KBM-7 (cell line): ENCODE data around the gene ARPP21.

Experiments used
- DNase-seq: peaks from one replicate; pipeline ENCODE4 v3.0.0-alpha.2; 2015
- in situ Hi-C: fragments of 300-500 bp; cut with MboI; formaldehyde crosslinking; loops from 2 replicates; pipeline ENCODE4 v1.14.3; 2020; ENCODE audit warnings: low sequenced_read_pairs, low pct_unique_long_range_greater_than_20kb, mixed read lengths

Gene ARPP21

DNA sequence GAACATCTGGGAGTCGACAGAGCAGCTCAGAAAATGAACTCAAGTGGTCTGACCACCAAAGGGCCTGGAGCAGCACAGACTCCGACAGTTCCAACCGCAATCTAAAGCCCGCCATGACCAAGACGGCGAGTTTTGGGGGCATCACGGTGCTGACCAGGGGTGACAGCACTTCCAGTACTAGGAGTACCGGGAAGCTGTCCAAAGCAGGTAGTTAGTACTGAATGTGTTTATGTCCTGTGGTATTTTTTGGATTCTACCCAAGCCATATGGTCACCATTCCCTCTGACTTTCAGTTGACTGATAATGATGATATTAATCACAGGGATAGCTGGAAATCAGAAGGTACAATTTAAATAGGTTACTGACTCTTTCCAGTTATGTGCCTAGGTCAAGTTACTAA lies 82.3 kb downstream of the ARPP21 start:
- in situ Hi-C loops: no loop called here
- no peak for DNase-seq

- in situ Hi-C loops: no loop called here
- DNase-seq: no peak
These were observed 83.6 kb downstream of the ARPP21 start for GRCh38 chr3:35722902-35723301.

- DNase-seq: no peak
- in situ Hi-C loops: no loop called here
These were observed 84.3 kb downstream of the ARPP21 start for GRCh38 chr3:35723480-35724097.

- in situ Hi-C loops: no loop called here
- no peak for DNase-seq
These were observed 84.8 kb downstream of the ARPP21 start for GRCh38 chr3:35724106-35724505.

DNA sequence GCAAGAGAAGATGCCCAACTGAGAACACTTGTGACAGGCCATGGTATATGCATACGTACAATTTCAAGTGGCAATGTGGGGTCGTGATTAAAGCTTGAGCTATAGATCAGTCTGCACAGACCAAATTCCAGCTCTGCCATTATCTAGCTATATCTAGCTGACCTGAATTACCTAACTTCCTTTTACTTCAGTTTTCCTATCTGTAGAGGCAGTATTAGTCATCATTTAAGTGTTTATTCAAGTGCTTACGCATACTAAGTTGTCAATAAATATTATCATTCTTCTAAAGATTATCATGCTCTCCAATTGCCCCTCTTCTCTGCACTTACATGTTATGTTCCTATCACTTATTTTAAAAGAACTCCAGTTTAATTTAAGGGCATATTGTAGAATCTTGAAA lies 87.9 kb downstream of the ARPP21 start:
- DNase-seq: no peak
- in situ Hi-C loops: no loop called here

- in situ Hi-C loops: no loop called here
- no peak for DNase-seq
These were observed 94.0 kb downstream of the ARPP21 start for GRCh38 chr3:35733341-35733740.

DNA sequence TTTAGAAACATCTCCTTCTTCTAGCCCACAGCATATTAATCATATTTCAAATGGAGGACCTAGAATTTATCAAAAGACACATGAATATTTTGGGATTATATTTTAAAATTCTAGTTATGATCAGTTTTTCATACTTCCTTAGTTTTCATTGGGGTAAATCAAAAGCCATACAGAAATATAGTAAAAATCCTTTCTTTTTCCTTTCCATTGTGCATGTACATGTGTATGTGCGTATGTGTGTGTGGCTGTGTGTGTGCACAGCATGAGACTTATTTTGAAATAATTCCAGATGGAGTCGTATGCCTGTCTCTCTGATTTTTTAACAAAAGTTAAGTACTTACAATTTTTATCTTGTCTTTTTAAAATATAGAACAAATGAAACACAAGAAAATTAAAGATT lies 94.5 kb downstream of the ARPP21 start:
- DNase-seq: no peak
- in situ Hi-C loops: no loop called here

DNA sequence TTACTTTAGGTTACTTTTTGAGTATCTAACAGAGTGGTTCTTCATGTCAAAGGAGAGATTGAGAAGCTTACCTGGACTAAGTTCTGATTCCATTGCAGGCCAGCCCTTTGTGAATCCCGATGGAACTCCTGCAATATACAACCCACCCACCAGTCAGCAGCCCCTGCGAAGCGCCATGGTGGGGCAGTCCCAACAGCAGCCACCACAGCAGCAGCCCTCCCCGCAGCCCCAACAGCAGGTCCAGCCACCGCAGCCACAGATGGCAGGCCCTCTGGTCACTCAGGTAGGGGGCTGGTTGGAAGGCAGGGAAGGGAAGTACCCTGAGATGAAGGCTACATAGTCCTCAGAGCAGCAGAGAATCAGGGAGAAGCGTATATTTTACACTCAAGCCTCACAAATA lies 97.8 kb downstream of the ARPP21 start:
- in situ Hi-C loops: no loop called here
- no peak for DNase-seq

DNA sequence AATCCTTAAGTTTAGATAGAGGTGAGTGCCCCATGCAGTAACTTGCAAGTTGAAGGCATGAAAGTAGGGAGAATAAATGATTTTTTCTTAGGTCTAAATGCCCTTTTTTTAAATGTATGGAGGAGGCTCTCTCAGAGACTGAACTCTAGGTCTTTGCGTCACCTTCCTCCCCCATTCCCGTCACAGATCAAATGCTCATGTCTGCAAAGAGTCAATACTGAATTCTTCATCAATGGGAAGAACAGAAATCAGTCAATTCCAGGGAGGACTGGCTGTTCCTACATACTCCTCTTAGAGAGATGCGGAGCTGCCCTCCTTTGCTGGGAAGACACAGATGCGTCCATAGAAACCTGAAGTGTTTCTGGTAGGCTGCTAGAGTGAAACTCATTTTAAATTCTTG lies 98.2 kb downstream of the ARPP21 start:
- in situ Hi-C loops: no loop called here

GRCh38 chr3:35737934-35738706 lies 98.8 kb downstream of the ARPP21 start:
- DNase-seq: no peak
- in situ Hi-C loops: no loop called here

More for the DNA sequence above, 98.2 kb downstream of the ARPP21 start:
- DNase-seq: no peak

DNA sequence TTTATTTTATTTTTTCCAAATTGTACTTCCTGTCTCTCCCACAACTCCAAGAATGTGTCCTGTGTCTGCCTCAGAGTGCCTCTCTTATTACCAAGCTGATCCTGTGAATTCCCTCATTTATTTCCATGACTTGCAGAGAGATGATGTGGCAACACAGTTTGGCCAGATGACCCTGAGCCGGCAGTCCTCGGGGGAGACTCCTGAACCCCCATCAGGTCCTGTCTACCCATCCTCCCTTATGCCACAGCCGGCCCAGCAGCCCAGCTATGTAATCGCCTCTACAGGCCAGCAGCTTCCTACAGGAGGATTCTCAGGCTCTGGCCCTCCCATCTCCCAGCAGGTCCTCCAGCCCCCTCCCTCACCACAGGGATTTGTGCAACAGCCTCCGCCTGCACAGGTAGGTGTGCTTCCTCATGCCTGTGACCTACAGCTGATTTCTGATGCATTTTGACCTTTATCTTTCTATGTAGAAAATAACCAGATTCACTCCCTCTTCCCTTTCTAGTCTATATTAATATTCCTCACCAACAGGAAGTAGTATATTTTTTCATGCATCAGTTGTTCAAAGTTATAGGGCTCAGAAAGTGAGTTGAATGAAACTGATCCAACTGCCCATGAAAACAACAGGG lies 100.0 kb downstream of the ARPP21 start:
- no peak for DNase-seq
- in situ Hi-C loops: no loop called here

GRCh38 chr3:35739964-35740527 lies 100.7 kb downstream of the ARPP21 start:
- no peak for DNase-seq
- in situ Hi-C loops: no loop called here

DNA sequence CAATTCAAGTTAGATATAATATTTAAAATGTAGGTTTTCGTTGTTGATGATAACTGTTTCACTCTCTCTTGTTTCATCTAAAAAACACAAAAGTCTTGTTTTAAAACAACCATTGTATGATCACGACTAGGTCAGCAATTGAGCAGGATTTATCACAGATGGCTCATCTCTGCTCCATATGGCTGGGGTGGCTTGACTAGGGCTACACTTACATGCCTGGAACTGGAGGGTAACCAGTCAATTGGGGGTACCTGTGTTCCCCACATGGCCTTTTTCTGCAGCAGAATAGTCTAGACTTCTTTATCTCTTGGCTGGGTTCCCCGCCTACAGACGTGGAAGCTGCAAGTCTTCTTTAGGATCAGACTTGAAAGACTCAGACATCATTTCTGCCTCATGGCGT lies 103.9 kb downstream of the ARPP21 start:
- in situ Hi-C loops: no loop called here

DNA sequence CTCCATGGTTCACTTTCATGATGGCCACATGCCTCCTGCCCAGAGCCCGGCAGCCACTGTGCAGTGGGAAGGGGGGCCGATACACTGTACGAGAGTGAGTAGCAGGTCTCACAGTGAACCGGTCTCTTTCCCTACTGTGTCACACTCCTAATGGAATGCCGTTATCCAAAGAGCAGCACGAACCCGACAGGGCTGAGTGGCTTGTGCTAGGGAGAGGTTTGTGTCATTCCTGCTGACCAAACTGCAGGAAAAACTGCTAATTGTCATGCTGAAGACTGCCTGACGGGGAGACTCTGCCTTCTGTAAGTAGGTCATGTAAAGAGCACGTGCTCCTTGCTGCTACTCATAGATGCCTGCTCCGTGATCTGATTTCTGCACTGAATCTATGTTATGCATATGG lies 105.1 kb downstream of the ARPP21 start:
- no peak for DNase-seq
- in situ Hi-C loops: no loop called here

More for the DNA sequence above, 103.9 kb downstream of the ARPP21 start:
- no peak for DNase-seq

DNA sequence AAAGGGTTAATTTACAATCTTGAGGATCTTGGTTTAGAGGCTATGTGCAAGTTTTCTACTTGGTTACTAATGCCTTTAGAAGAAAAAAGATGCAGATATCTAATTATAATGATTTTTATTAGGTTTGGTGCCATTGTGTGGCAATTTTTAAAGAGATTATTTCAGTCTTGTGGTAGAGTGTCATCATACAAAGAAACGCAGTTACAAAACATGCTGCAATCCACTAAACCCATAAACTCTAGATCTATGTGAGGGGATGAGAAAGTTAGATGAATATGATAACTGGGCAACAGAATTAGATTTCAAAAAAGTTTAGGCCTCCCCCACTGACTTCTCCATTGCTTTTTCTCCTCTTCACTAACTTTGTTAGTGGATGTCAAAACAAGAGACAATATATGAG lies 106.0 kb downstream of the ARPP21 start:
- DNase-seq: no peak
- in situ Hi-C loops: no loop called here

DNA sequence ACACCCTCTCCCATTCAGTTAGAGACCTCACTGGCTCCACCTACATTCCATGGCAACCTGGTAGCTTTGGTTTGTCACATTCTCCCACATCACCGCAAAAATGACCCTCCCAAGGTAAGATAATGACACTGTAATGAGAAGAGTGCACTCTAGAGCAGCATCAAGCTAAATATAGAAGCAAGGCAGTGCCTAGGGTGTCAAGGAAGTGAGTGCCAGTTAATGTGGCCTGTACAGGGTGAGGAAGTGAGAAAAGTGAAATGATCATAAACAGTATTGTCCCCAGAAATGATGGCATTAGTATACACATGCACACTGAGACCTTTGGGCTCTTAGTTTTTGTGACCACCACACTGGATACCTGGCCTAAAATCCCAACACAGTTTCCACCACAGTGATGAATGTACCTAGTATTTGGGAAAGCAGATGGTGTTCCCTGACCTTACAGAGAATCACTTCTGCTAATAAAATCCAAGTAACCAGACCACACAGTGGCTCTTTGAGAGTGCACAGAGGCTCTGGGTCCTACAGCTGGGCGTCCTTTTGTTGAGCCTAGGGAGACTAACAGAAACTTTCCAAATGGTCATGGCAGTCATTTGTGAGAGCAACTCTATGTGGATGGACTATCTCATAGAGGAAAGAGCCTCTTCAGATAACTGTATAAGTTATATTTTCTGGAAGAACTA lies 106.6 kb downstream of the ARPP21 start:
- in situ Hi-C loops: no loop called here
- DNase-seq: no peak

GRCh38 chr3:35746492-35746891 lies 107.2 kb downstream of the ARPP21 start:
- in situ Hi-C loops: no loop called here
- DNase-seq: no peak

GRCh38 chr3:35748144-35748543 lies 108.8 kb downstream of the ARPP21 start:
- in situ Hi-C loops: no loop called here
- DNase-seq: no peak

DNA sequence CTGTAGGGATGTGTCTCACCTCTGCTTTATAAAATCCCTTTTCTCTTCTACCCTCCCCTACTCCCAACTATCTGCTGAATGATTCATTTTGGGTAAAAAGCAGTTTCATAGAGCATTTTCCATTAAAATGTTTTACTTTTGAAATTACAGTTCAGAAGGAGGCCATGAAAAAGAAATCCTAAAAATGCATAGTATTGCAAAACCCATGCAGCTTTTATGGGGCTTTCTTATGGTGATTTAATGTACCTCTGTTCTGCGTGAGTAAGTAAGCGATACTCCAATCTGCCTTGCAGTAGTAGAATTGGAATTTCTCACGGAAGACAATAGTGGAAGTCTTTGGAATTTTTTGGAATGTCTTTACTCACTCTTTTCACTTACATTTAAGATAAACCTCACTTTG lies 111.9 kb downstream of the ARPP21 start:
- no peak for DNase-seq
- in situ Hi-C loops: no loop called here
